Upper lobe of left lung (tissue), 6 donors: ENCODE data around the gene ARHGEF7. TPM values are rescaled to one million over a fixed set of nuclear protein-coding genes. Genes with fewer than 3 reads are reported as not detected.

Experiments
- ATAC-seq, 2 donors: fragments of 200-7000 bp; cut with Tn5 transposase; one replicate each; pipeline ENCODE4 v1.9.1; 2022; ENCODE audit warnings: mild to moderate bottlenecking in 2 of 2, moderate library complexity in 2 of 2; ENCODE audit not compliant: low FRiP score in 2 of 2
- DNase-seq, 2 donors: peaks; one replicate each; pipeline ENCODE4 v3.0.0-alpha.2; 2019 to 2020
- H3K27ac ChIP-seq, 4 donors: fragments of 200-600 bp; sonication (generic); one replicate each; pipeline ENCODE4 v1.5.1; 2016 to 2019
- H3K27me3 ChIP-seq, 4 donors: fragments of 200-600 bp; sonication (generic); one replicate each; pipeline ENCODE4 v1.5.1; 2017 to 2019
- H3K36me3 ChIP-seq, 4 donors: fragments of 200-600 bp; sonication (generic); one replicate each; pipeline ENCODE4 v1.5.1; 2016 to 2019
- H3K4me1 ChIP-seq, 4 donors: fragments of 200-600 bp; sonication (generic); one replicate each; pipeline ENCODE4 v1.5.1; 2018 to 2019
- H3K4me3 ChIP-seq, 4 donors: fragments of 200-600 bp; sonication (generic); one replicate each; pipeline ENCODE4 v1.5.1; 2017 to 2019; ENCODE audit warnings: mild to moderate bottlenecking in 2 of 4, moderate library complexity in 1 of 4
- H3K9me3 ChIP-seq, 4 donors: fragments of 200-600 bp; sonication (generic); one replicate each; pipeline ENCODE4 v1.5.1; 2018 to 2019
- EP300 ChIP-seq, 4 donors: sonication (generic); formaldehyde crosslinking; IDR thresholded peaks; one replicate each; pipeline ENCODE4 v1.5.1; 2017; ENCODE audit warnings: antibody characterized with exemption in 4 of 4, control low read depth in 2 of 4
- POLR2A ChIP-seq, 4 donors: fragments of 450-650 bp; IDR thresholded peaks; one replicate each; pipeline ENCODE4 v1.5.1; 2016 to 2017; ENCODE audit warnings: antibody characterized with exemption in 4 of 4, mild to moderate bottlenecking in 2 of 4
- POLR2AphosphoS5 ChIP-seq, 2 donors: sonication (generic); formaldehyde crosslinking; IDR thresholded peaks; one replicate each; pipeline ENCODE4 v1.5.1; 2017; ENCODE audit warnings: antibody characterized with exemption in 2 of 2
- WGBS, 2 donors: methylation state at CpG; one replicate each; pipeline ENCODE4 v1.1.5; 2017 to 2018; 5-methylcytosine and 5-hydroxymethylcytosine counted together
- total RNA-seq, 6 donors: library from RNA; depleted of rRNA in 4 of 6; stranded (reverse); fragments of >200 nt in 4 of 6; gene quantifications; one replicate each; pipeline versions ENCODE4 v1.1.0 to v1.2.1, GENCODE V29; 2016 to 2021
- TF ChIP-seq, protein P1 (sequence below), 6 experiments: fragments of 450-650 bp in 4 of 6; fragments of 200-600 bp in 2 of 6; sonication (generic) in 2 of 6; IDR thresholded peaks; one replicate each; pipeline ENCODE4 v1.5.1; 2016 to 2019; ENCODE audit warnings: antibody characterized with exemption in 6 of 6
- donor health status: DM: no; HTN: no; CAD: no; lungs with moderate emphysema.
- donor health status: DM: no; HTN: yes; CAD: no; lungs with severe emphysema.

ARHGEF7 gene
- total RNA-seq, 6 donors from 2014 or later = 50.3 to 130 (median 67.4) TPM

DNA sequence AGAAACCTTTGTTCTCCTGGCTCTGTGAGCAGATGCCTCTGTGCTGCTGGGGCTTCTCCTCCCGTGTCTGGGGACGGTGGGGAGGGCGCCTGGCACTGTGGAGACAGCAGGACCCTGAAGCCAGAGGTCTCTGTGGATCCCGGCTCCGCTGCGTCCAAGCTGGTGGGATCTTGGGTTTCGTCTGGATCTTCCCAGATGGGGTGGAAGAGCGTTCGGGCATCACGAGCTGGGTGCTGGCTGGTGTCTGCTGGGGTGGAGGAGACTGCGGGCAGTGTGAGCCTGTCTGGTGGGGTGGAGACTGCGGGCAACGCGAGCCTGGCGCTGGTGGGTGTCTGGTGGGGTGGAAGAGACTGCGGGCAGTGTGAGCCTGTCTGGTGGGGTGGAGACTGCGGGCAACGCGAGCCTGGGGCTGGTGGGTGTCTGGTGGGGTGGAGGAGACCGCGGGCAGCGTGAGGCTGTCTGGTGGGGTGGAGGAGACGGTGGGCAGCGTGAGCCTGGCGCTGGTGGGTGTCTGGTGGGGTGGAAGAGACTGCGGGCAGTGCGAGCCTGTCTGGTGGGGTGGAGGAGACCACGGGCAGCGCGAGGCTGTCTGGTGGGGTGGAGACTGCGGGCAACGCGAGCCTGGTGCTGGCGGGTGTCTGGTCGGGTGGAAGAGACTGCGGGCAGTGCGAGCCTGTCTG is 211.0 kb downstream of the ARHGEF7 start:
- WGBS, 2 donors = 85 to 88% methylated on average over 26 to 32 of the region's 37 CpGs
- Histone ChIP-seq H3K4me3 (no peak overlapping the region), H3K27ac (no peak overlapping the region), H3K27me3 (no peaks in the 10 kb centered on the region), H3K36me3 (no peaks in the 10 kb centered on the region), H3K4me1 (no peaks in the 10 kb centered on the region), H3K9me3 (no peaks in the 10 kb centered on the region)
- ATAC-seq (no peak), DNase-seq (peak in 1 of 2 donors; percentile 59)
- TF ChIP-seq EP300 (IDR thresholded peaks at IDR 0.05) = no peak
- TF ChIP-seq POLR2AphosphoS5 (IDR thresholded peaks at IDR 0.05) = no peak
- TF ChIP-seq, protein P1, sequence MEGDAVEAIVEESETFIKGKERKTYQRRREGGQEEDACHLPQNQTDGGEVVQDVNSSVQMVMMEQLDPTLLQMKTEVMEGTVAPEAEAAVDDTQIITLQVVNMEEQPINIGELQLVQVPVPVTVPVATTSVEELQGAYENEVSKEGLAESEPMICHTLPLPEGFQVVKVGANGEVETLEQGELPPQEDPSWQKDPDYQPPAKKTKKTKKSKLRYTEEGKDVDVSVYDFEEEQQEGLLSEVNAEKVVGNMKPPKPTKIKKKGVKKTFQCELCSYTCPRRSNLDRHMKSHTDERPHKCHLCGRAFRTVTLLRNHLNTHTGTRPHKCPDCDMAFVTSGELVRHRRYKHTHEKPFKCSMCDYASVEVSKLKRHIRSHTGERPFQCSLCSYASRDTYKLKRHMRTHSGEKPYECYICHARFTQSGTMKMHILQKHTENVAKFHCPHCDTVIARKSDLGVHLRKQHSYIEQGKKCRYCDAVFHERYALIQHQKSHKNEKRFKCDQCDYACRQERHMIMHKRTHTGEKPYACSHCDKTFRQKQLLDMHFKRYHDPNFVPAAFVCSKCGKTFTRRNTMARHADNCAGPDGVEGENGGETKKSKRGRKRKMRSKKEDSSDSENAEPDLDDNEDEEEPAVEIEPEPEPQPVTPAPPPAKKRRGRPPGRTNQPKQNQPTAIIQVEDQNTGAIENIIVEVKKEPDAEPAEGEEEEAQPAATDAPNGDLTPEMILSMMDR (IDR thresholded peaks at IDR 0.05) = no peak
- TF ChIP-seq POLR2A (IDR thresholded peaks at IDR 0.05) = no peak

DNA sequence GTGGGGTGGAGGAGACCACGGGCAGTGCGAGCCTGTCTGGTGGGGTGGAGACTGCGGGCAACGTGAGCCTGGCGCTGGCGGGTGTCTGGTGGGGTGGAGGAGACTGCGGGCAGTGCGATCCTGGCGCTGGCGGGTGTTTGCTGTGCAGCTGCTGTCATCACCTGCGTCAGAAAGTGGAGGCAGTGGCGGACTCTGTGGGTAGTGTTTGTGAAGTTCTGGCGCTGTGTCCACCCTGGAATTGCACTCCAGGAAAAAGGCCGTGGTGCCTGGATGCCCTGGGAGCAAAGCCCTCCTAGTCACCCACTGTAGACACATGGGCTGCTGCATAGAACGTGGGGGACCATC is 211.5 kb downstream of the ARHGEF7 start:
- Histone ChIP-seq H3K4me3 (no peak overlapping the region), H3K4me1 (no peaks in the 10 kb centered on the region), H3K36me3 (no peaks in the 10 kb centered on the region), H3K27ac (no peak overlapping the region), H3K27me3 (no peaks in the 10 kb centered on the region), H3K9me3 (no peaks in the 10 kb centered on the region)
- 85 to 87% methylated on average over 14 to 15 of the region's 15 CpGs for WGBS, 2 donors
- ATAC-seq (no peak), DNase-seq (no peak)
- no peak for TF ChIP-seq EP300 (IDR thresholded peaks at IDR 0.05)
- no peak for TF ChIP-seq POLR2A (IDR thresholded peaks at IDR 0.05)
- no peak for TF ChIP-seq POLR2AphosphoS5 (IDR thresholded peaks at IDR 0.05)
- TF ChIP-seq, protein P1 (IDR thresholded peaks at IDR 0.05) = no peak

DNA sequence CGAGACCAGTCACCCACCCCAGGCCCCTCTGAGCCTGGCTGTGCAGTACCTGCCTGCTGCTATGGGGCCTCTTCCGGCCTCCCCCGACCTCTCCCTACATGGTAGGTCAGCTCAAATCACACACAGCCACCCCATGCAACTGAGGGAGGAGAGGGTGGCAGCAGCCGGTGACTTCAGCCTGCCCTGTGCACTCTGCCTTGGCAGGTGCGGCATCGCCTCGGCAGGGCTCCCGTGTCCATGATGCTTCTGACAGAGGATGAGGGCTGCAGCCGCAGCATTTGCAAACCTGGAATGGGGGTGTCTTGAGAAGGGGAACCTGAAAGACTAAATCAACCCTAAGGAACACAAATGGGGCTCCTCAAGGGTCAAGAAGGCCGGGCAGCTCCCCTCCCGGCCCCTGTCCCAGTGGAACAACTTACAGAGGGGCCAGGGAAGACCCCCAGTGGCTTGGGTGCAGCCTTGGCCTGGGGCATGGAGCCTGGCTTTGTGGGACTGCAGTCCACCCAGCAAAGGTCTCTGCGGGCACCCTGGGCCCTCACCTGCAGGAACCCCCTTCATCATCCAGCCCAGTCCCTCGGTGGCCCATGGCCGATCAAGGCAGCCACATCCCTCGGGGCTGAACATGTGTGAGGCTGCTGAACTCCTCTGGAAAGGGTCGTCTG is 212.0 kb downstream of the ARHGEF7 start:
- H3K36me3 ChIP-seq = no peaks in the 10 kb centered on the region
- DNase-seq (peak in 1 of 2 donors; percentile 55), ATAC-seq (peak in 1 of 2 donors; percentile 13)
- H3K4me1 ChIP-seq = no peaks in the 10 kb centered on the region
- no peaks in the 10 kb centered on the region for H3K9me3 ChIP-seq
- TF ChIP-seq POLR2A (IDR thresholded peaks at IDR 0.05) (no peak), POLR2AphosphoS5 (IDR thresholded peaks at IDR 0.05) (no peak), EP300 (IDR thresholded peaks at IDR 0.05) (no peak)
- TF ChIP-seq, protein P1 (IDR thresholded peaks at IDR 0.05) = no peak
- no peak overlapping the region for H3K4me3 ChIP-seq
- H3K27me3 ChIP-seq = no peaks in the 10 kb centered on the region
- no peak overlapping the region for H3K27ac ChIP-seq
- WGBS, 2 donors = 80 to 91% methylated on average over 10 to 16 of the region's 16 CpGs

DNA sequence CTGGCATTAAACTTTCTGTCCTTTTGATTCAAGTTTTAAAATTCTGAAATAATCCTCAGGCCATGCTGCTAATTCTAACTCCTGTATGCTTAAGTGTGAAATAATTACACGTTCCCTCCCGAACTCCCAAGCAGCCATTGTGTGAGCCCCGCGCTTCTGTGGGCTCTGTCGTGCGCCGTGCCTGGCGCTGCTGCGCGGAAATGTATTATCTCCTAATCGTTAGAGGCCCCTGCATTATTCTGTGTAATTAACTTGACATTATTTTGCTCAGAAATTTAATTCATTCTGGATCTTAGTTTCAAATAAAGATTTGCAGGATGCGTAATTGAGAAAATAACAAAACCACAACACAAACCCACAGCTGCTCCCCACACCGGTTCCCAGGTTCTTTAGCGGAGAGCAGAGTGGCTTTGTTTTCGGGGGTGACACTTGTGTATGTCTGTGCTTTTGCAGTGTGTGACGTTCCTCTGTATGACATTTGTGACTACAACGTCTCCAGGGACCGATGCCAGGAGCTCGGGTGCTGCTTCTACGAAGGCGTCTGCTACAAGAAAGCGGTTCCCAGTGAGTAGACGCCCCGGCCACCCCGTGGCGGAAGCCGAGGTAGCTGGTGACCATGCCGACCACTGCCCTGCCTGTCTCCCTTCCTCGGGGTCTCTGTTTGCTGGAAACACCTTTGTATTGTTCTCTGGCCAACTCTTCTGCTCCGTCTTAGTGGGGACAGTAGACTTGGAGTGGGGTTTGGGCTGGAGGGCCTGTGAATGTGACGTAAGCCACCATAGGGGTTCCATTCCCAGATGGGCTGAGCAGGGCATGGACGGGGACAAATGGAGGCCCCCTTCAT is 212.8 kb downstream of the ARHGEF7 start:
- WGBS, 2 donors = 88 to 91% methylated on average over 32 of the region's 32 CpGs
- no peak for ATAC-seq
- Histone ChIP-seq H3K9me3 (no peaks in the 10 kb centered on the region), H3K27me3 (no peaks in the 10 kb centered on the region), H3K27ac (no peak overlapping the region), H3K4me3 (no peak overlapping the region), H3K36me3 (no peaks in the 10 kb centered on the region), H3K4me1 (no peaks in the 10 kb centered on the region)
- peak in 1 of 2 donors; percentile 58 for DNase-seq
- TF ChIP-seq POLR2A (IDR thresholded peaks at IDR 0.05) (no peak), EP300 (IDR thresholded peaks at IDR 0.05) (no peak), POLR2AphosphoS5 (IDR thresholded peaks at IDR 0.05) (no peak)
- TF ChIP-seq, protein P1 (IDR thresholded peaks at IDR 0.05) = no peak
